ENCODE data around the gene RNF225.

DNA sequence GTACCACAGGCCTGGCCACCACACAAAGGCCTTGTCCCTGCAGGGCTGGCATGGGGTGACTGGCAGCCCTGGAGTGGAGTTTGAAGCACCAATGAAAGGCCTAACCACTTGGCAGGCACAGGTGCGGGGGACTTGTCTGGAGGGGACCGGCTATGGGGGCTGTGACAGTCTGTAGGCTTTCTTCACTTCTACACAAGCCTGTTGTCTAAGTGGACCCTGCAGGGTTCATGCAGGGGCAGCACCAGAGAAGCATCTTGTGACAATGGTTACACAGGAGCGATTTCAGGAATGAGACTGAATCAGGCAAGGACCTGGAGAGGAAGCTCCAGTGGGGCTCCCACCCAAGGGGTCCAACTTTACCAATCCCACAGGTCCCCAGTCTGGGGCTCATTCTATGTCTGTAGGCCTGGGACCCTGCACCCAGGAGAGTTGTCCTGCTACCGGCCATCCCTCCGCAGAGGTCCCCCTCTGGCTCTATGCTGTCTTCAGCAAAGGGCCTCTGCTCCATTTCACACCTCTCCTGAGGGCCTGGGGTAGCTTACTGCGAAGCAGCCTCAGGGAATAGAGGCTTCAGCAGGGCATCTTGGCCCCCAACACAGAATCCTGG is 12.4 kb upstream of the RNF225 start:
- TF ChIP-seq, protein P1, sequence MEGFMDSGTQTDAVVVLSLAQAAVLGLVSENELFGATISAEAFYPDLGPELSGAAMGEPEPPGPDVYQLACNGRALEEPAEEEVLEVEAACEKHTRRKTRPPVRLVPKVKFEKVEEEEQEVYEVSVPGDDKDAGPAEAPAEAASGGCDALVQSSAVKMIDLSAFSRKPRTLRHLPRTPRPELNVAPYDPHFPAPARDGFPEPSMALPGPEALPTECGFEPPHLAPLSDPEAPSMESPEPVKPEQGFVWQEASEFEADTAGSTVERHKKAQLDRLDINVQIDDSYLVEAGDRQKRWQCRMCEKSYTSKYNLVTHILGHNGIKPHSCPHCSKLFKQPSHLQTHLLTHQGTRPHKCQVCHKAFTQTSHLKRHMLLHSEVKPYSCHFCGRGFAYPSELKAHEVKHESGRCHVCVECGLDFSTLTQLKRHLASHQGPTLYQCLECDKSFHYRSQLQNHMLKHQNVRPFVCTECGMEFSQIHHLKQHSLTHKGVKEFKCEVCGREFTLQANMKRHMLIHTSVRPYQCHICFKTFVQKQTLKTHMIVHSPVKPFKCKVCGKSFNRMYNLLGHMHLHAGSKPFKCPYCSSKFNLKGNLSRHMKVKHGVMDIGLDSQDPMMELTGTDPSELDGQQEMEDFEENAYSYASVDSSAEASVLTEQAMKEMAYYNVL (CRISPR knock-in tag; IDR thresholded peaks at IDR 0.05; ENCODE audit: borderline replicate concordance), result no peak
- TF ChIP-seq ZNF672 (CRISPR knock-in tag; IDR thresholded peaks at IDR 0.05), result no peak
- TF ChIP-seq MLX (CRISPR knock-in tag; IDR thresholded peaks at IDR 0.05), result no peak
- no peak for TF ChIP-seq BRCA1 (CRISPR knock-in tag; IDR thresholded peaks at IDR 0.05)
- TF ChIP-seq, protein P2, sequence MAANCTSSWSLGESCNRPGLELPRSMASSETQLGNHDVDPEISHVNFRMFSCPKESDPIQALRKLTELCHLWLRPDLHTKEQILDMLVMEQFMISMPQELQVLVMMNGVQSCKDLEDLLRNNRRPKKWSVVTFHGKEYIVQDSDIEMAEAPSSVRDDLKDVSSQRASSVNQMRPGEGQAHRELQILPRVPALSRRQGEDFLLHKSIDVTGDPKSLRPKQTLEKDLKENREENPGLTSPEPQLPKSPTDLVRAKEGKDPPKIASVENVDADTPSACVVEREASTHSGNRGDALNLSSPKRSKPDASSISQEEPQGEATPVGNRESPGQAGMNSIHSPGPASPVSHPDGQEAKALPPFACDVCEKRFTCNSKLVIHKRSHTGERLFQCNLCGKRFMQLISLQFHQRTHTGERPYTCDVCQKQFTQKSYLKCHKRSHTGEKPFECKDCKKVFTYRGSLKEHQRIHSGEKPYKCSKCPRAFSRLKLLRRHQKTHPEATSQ (CRISPR knock-in tag; IDR thresholded peaks at IDR 0.05; ENCODE audit: borderline replicate concordance), result no peak
- no peak for TF ChIP-seq HDAC6 (IDR thresholded peaks at IDR 0.05; ENCODE audit: low read depth, low read length)
- TF ChIP-seq, protein P3, sequence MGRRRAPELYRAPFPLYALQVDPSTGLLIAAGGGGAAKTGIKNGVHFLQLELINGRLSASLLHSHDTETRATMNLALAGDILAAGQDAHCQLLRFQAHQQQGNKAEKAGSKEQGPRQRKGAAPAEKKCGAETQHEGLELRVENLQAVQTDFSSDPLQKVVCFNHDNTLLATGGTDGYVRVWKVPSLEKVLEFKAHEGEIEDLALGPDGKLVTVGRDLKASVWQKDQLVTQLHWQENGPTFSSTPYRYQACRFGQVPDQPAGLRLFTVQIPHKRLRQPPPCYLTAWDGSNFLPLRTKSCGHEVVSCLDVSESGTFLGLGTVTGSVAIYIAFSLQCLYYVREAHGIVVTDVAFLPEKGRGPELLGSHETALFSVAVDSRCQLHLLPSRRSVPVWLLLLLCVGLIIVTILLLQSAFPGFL (CRISPR knock-in tag; IDR thresholded peaks at IDR 0.05), result no peak
- no peak for TF ChIP-seq ZNF570 (CRISPR knock-in tag; IDR thresholded peaks at IDR 0.05; ENCODE audit: borderline replicate concordance)
- TF ChIP-seq TAF15 (IDR thresholded peaks at IDR 0.05; ENCODE audit: low read depth, low read length, poor library complexity, severe bottlenecking), result no peak
- no peak for TF ChIP-seq RBFOX2 (IDR thresholded peaks at IDR 0.05; ENCODE audit: low read depth, low read length)
- no peak for TF ChIP-seq BHLHE40 (IDR thresholded peaks at IDR 0.05; ENCODE audit: low read length)
- TF ChIP-seq, protein P4, sequence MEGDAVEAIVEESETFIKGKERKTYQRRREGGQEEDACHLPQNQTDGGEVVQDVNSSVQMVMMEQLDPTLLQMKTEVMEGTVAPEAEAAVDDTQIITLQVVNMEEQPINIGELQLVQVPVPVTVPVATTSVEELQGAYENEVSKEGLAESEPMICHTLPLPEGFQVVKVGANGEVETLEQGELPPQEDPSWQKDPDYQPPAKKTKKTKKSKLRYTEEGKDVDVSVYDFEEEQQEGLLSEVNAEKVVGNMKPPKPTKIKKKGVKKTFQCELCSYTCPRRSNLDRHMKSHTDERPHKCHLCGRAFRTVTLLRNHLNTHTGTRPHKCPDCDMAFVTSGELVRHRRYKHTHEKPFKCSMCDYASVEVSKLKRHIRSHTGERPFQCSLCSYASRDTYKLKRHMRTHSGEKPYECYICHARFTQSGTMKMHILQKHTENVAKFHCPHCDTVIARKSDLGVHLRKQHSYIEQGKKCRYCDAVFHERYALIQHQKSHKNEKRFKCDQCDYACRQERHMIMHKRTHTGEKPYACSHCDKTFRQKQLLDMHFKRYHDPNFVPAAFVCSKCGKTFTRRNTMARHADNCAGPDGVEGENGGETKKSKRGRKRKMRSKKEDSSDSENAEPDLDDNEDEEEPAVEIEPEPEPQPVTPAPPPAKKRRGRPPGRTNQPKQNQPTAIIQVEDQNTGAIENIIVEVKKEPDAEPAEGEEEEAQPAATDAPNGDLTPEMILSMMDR (CRISPR knock-in tag; IDR thresholded peaks at IDR 0.05), result no peak
